H1 (cell line): ENCODE results near the gene RPL36AL. TPM values are rescaled to one million over a fixed set of nuclear protein-coding genes. Genes with fewer than 3 reads are reported as not detected.

Experiments
- CTCF ChIA-PET: fragments of 300-600 bp; sonication (Branson Sonifier 250); formaldehyde crosslinking; loops from one replicate; lab custom pipeline; 2021; ENCODE audit not compliant: partially characterized antibody; lab: Charles Lee
- POLR2A ChIA-PET: fragments of 300-600 bp; sonication (Branson Sonifier 250); formaldehyde crosslinking; loops from one replicate; lab custom pipeline; 2021; ENCODE audit warnings: inconsistent platforms; ENCODE audit not compliant: partially characterized antibody; lab: Charles Lee
- DNase-seq, 2 experiments: peaks; one replicate each; pipeline versions ENCODE4 v3.0.0 to v3.0.0-alpha.2; 2010 to 2022; ENCODE audit warnings: low spot score in 2 of 2, low read depth in 1 of 2, mixed read lengths in 1 of 2
- FAIRE-seq: peaks from 2 replicates; lab custom pipeline; 2011; peaks lifted over from hg19 to GRCh38; lab: Jason Lieb, UNC
- H2AFZ ChIP-seq: 2 replicates; pipeline ENCODE4 v1.8.1; 2012; ENCODE audit warnings: low read length, inconsistent platforms
- H2AK5ac ChIP-seq: 2 replicates; pipeline ENCODE4 v1.6.1; 2013; ENCODE audit warnings: low read depth, low read length
- H2BK120ac ChIP-seq: replicated peaks from 2 replicates; pipeline ENCODE3; 2013; ENCODE audit warnings: low read depth, low read length, inconsistent platforms
- H2BK12ac ChIP-seq: 2 replicates; pipeline ENCODE4 v1.6.1; 2013; ENCODE audit warnings: low read depth, low read length
- H2BK15ac ChIP-seq: 2 replicates; pipeline ENCODE4 v1.6.1; 2013; ENCODE audit warnings: low read length
- H2BK20ac ChIP-seq: 2 replicates; pipeline ENCODE4 v1.6.1; 2013; ENCODE audit warnings: low read length
- H2BK5ac ChIP-seq: 2 replicates; pipeline ENCODE4 v1.6.1; 2013; ENCODE audit warnings: low read depth, low read length
- H3K14ac ChIP-seq: 2 replicates; pipeline ENCODE4 v1.6.1; 2013; ENCODE audit warnings: inconsistent platforms; ENCODE audit not compliant: insufficient read length
- H3K18ac ChIP-seq: 2 replicates; pipeline ENCODE4 v1.6.1; 2013; ENCODE audit warnings: low read length; ENCODE audit errors: extremely low read depth
- H3K23ac ChIP-seq: 2 replicates; pipeline ENCODE4 v1.6.1; 2013; ENCODE audit warnings: inconsistent platforms; ENCODE audit not compliant: insufficient read length
- H3K23me2 ChIP-seq: 2 replicates; pipeline ENCODE4 v1.6.1; 2013; ENCODE audit warnings: low read depth, low read length
- H3K27ac ChIP-seq: 2 replicates; pipeline ENCODE4 v1.6.1; 2011; ENCODE audit warnings: low read depth, low read length, inconsistent platforms
- H3K27me3 ChIP-seq, 4 experiments: replicated peaks in 1 of 4; 1 replicate in 1 of 4; 2 replicates in 3 of 4; pipeline versions ENCODE4 v1.6.1 to v1.8.1; 2011 to 2013; ENCODE audit warnings: low read length in 3 of 4, mild to moderate bottlenecking in 3 of 4, inconsistent platforms in 2 of 4, mixed read lengths in 2 of 4, moderate library complexity in 1 of 4; ENCODE audit not compliant: control insufficient read depth in 3 of 4, insufficient read depth in 3 of 4; ENCODE audit errors: extremely low read depth in 1 of 4
- H3K36me3 ChIP-seq, 4 experiments: 2 replicates each; pipeline versions ENCODE4 v1.6.1 to v1.8.1; 2011 to 2013; ENCODE audit warnings: mild to moderate bottlenecking in 4 of 4, low read length in 3 of 4, moderate library complexity in 2 of 4, control low read depth in 1 of 4, inconsistent platforms in 1 of 4; ENCODE audit not compliant: insufficient read depth in 4 of 4, control insufficient read depth in 2 of 4
- H3K4ac ChIP-seq: replicated peaks from 2 replicates; pipeline ENCODE3; 2013; ENCODE audit warnings: low read length, low read depth, mixed read lengths, inconsistent platforms; ENCODE audit not compliant: insufficient read length
- H3K4me1 ChIP-seq, 4 experiments: replicated peaks in 1 of 4; 1 replicate in 1 of 4; 2 replicates in 3 of 4; pipeline versions ENCODE4 v1.6.1 to v1.8.1; 2011 to 2013; ENCODE audit warnings: low read length in 3 of 4, inconsistent platforms in 2 of 4, mixed read lengths in 1 of 4; ENCODE audit not compliant: insufficient read depth in 4 of 4, control insufficient read depth in 3 of 4
- H3K4me2 ChIP-seq, 2 experiments: 2 replicates each; pipeline versions ENCODE4 v1.6.1 to v1.8.1; 2011 to 2013; ENCODE audit warnings: low read depth in 2 of 2, low read length in 2 of 2, control low read depth in 1 of 2, inconsistent platforms in 1 of 2, mild to moderate bottlenecking in 1 of 2; ENCODE audit not compliant: insufficient read depth in 1 of 2
- H3K4me3 ChIP-seq, 4 experiments: fragments of 200-600, 300-600 bp in 1 of 4; sonication (generic), shearing (Covaris generic), sonication (Bioruptor Twin) in 1 of 4; 2 replicates each; pipeline versions ENCODE4 v1.5.1 to v1.8.1; 2011 to 2016; ENCODE audit warnings: low read length in 4 of 4, low read depth in 3 of 4, control low read depth in 2 of 4, inconsistent platforms in 2 of 4, mild to moderate bottlenecking in 2 of 4, mixed read lengths in 1 of 4, moderate library complexity in 1 of 4; ENCODE audit not compliant: insufficient read depth in 2 of 4; ENCODE audit errors: extremely low read depth in 1 of 4
- H3K56ac ChIP-seq: replicated peaks from 2 replicates; pipeline ENCODE3; 2013; ENCODE audit warnings: low read depth, mild to moderate bottlenecking, mixed read lengths, low read length, inconsistent platforms; ENCODE audit not compliant: insufficient read length
- H3K79me1 ChIP-seq: 2 replicates; pipeline ENCODE4 v1.6.1; 2013; ENCODE audit warnings: low read depth, low read length, control low read depth
- H3K79me2 ChIP-seq, 2 experiments: 2 replicates each; pipeline versions ENCODE4 v1.6.1 to v1.8.1; 2012 to 2013; ENCODE audit warnings: low read length in 2 of 2, mild to moderate bottlenecking in 2 of 2, inconsistent platforms in 1 of 2; ENCODE audit not compliant: insufficient read depth in 2 of 2, control insufficient read depth in 1 of 2
- H3K9ac ChIP-seq, 4 experiments: replicated peaks in 1 of 4; 1 replicate in 1 of 4; 2 replicates in 3 of 4; pipeline versions ENCODE4 v1.6.1 to v1.8.1; 2011 to 2013; ENCODE audit warnings: low read depth in 3 of 4, low read length in 3 of 4, control low read depth in 2 of 4, mild to moderate bottlenecking in 2 of 4, moderate library complexity in 2 of 4, inconsistent platforms in 1 of 4; ENCODE audit errors: extremely low read depth in 1 of 4
- H3K9me3 ChIP-seq, 2 experiments: 2 replicates each; pipeline versions ENCODE4 v1.6.1 to v1.8.1; 2012 to 2013; ENCODE audit warnings: mild to moderate bottlenecking in 2 of 2, moderate library complexity in 2 of 2, control low read depth in 1 of 2, inconsistent platforms in 1 of 2, low read depth in 1 of 2, low read length in 1 of 2, mixed read lengths in 1 of 2; ENCODE audit not compliant: insufficient read depth in 2 of 2
- H4K20me1 ChIP-seq, 2 experiments: replicated peaks in 1 of 2; 2 replicates each; pipeline versions ENCODE3 to v1.8.1; 2011 to 2013; ENCODE audit warnings: inconsistent platforms in 2 of 2, low read length in 2 of 2, mild to moderate bottlenecking in 1 of 2; ENCODE audit not compliant: insufficient read depth in 2 of 2, control insufficient read depth in 1 of 2
- H4K5ac ChIP-seq: 2 replicates; pipeline ENCODE4 v1.6.1; 2013; ENCODE audit warnings: low read length, low read depth, mixed read lengths, inconsistent platforms; ENCODE audit not compliant: insufficient read length
- H4K8ac ChIP-seq: 2 replicates; pipeline ENCODE4 v1.8.0; 2013; ENCODE audit warnings: mild to moderate bottlenecking, moderate library complexity, low read length, inconsistent platforms; ENCODE audit not compliant: insufficient read depth; ENCODE audit errors: extremely low read depth
- H4K91ac ChIP-seq: replicated peaks from 2 replicates; pipeline ENCODE3; 2013; ENCODE audit warnings: low read length, mixed read lengths, inconsistent platforms; ENCODE audit not compliant: insufficient read length
- GABPA ChIP-seq: IDR thresholded peaks from 2 replicates; pipeline ENCODE4 v1.6.1; 2011; ENCODE audit warnings: mild to moderate bottlenecking, low read length, moderate library complexity, borderline replicate concordance; ENCODE audit not compliant: insufficient read depth
- NRF1 ChIP-seq: IDR thresholded peaks from 2 replicates; pipeline ENCODE4 v1.6.1; 2011; ENCODE audit warnings: mild to moderate bottlenecking, low read depth, low read length, improper control_type of control experiment
- SIX5 ChIP-seq: IDR thresholded peaks from 2 replicates; pipeline ENCODE4 v1.6.1; 2011; ENCODE audit warnings: mild to moderate bottlenecking, low read depth, low read length
- WGBS, 2 experiments: shearing (Covaris generic) in 1 of 2; methylation state at CpG; one replicate each; pipeline versions ENCODE4 v1.1.6 to v1.1.7; 2013 to 2015; ENCODE audit warnings: low lambda C conversion rate in 2 of 2, mixed read lengths in 2 of 2, inconsistent platforms in 1 of 2, low coverage in 1 of 2, missing lambda C conversion rate in 1 of 2; ENCODE audit not compliant: insufficient replicate concordance in 2 of 2, insufficient coverage in 1 of 2, insufficient read length in 1 of 2; ENCODE audit errors: extremely low coverage in 1 of 2, missing lambda C conversion rate in 1 of 2; 5-methylcytosine and 5-hydroxymethylcytosine counted together
- polyA plus RNA-seq, 7 experiments: library from polyadenylated mRNA; depleted of rRNA in 3 of 7; stranded (reverse) in 5 of 7; unstranded in 2 of 7; fragments of >200 nt in 5 of 7; fragments of 200-250 nt in 2 of 7; gene quantifications; 1 replicate in 5 of 7; 2 replicates in 1 of 7; 4 replicates in 1 of 7; pipeline versions ENCODE4 v1.2.1 to v1.2.3, GENCODE V29; 2011 to 2013; ENCODE audit warnings: missing spikeins in 2 of 7, mixed read lengths in 2 of 7
- total RNA-seq: library from RNA; stranded (reverse); fragmentation: NEBNext Ultra II Directional; extraction: Animal tissue kit (Norgen Biotek cat#: 25700); gene quantifications from 2 replicates; pipeline ENCODE4 v1.2.1, GENCODE V29; 2021

Gene RPL36AL
- total and polyA plus RNA-seq, 2 of the 8 experiments (the other 6 are each of a cell fraction or from before 2014, with no cell fraction given), result 138 to 230 TPM

DNA sequence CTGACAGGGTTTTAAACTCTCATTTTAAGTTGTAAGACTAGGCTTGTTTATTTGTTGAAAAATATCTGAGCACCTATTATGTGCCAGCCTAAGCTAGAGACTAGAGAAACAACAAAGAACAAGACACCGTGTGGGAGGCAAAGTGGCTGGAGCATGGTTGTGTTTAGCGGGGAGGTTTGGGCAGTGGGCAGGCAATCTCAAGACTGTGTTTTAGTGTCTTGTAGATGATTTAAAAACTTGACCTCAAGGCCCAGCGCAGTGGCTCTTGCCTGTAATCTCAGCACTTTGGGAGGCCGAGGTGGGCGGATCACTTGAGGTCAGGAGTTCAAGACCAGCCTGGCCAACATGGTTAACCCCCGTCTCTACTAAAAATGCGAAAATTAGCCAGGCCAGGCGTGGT is 7.8 kb downstream of the RPL36AL start:
- H2AK5ac ChIP-seq, result no peak overlapping the region
- no peak overlapping the region for H3K4me3 ChIP-seq
- no peak overlapping the region for H3K4ac ChIP-seq
- no peak overlapping the region for H2BK5ac ChIP-seq
- no peak overlapping the region for H4K91ac ChIP-seq
- no peak overlapping the region for H2BK120ac ChIP-seq
- no peak overlapping the region for H3K18ac ChIP-seq
- WGBS, 2 experiments, result 98% methylated on average over 8 of the region's 8 CpGs; no CpG with 5 or more reads in 1 of the 2 experiments
- H3K23me2 ChIP-seq, result no peaks in the 10 kb centered on the region
- H2AFZ ChIP-seq, result no peak overlapping the region
- no peak overlapping the region for H3K27ac ChIP-seq
- no peak overlapping the region for H4K8ac ChIP-seq
- no peaks in the 10 kb centered on the region for H3K4me1 ChIP-seq
- H3K79me2 ChIP-seq, result no peaks in the 10 kb centered on the region
- no peaks in the 10 kb centered on the region for H3K79me1 ChIP-seq
- H2BK15ac ChIP-seq, result no peak overlapping the region
- FAIRE-seq (no peak), DNase-seq (no peak)
- H3K4me2 ChIP-seq, result no peak overlapping the region
- H4K20me1 ChIP-seq, result no peaks in the 10 kb centered on the region
- H3K27me3 ChIP-seq, result no peaks in the 10 kb centered on the region
- H3K36me3 ChIP-seq, result peaks cover 0 to 19% (median 3%) of the 10 kb centered on the region in 4 experiments; a peak in 4 of 8 replicates
- no peak overlapping the region for H3K23ac ChIP-seq
- H3K14ac ChIP-seq, result no peak overlapping the region
- no peak overlapping the region for H3K56ac ChIP-seq
- no peaks in the 10 kb centered on the region for H3K9me3 ChIP-seq
- POLR2A ChIA-PET, result interaction anchor here (0.7 to 3.2 kb wide), 4 partner anchors 8 to 1189 kb away, joined by 4 to 19 read pairs (median 5); partner anchors contain the start of genes LRR1, MGAT2 and RPL36AL
- no peak overlapping the region for H2BK20ac ChIP-seq
- H3K9ac ChIP-seq, result no peak overlapping the region
- CTCF ChIA-PET, result interaction anchor here (1.1 kb wide), 2 partner anchors 9 to 248 kb away, joined by 3 read pairs; no protein-coding TSS in a partner anchor
- no peak overlapping the region for H2BK12ac ChIP-seq
- no peak overlapping the region for H4K5ac ChIP-seq
- no peak for TF ChIP-seq NRF1
- no peak for TF ChIP-seq SIX5
- no peak for TF ChIP-seq GABPA
